ENCODE data around the gene C14orf119. TPM values are rescaled to one million over a fixed set of nuclear protein-coding genes. Genes with fewer than 3 reads are reported as not detected.

Gene C14orf119
- polyA plus RNA-seq, 4 donors: 43.8 to 67.0 (median 64.8) TPM

DNA sequence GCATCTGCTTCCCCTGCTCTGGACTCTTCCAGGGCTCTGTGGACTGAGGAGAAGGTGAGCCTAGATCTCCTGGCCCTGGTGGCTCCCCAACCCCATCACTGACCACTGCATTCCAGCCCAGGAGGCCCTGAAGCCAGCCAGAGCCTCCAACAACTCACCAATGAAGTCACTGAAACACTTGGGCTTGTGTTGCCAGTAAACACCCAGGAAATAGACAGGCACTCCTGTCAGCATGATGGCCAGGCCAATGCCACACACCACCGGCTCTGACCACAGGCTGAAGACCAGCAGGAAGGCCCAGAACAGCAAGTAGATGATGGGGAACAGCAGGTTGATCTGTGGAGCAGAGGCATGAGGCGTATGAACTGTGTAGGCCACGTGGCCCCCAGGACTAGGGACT lies 32.6 kb downstream of the C14orf119 start:
- Histone ChIP-seq H3K27me3 (ENCODE audit: control insufficient read depth in 3 of 3, insufficient read depth in 3 of 3, low read length in 3 of 3) (no peaks in the 10 kb centered on the region), H3K4me3 (ENCODE audit: low read depth in 1 of 3, low read length in 3 of 3) (no peak overlapping the region), H3K4me1 (ENCODE audit: control insufficient read depth in 3 of 3, insufficient read depth in 2 of 3, low read depth in 1 of 3, low read length in 2 of 3) (no peaks in the 10 kb centered on the region), H3K27ac (ENCODE audit: low read depth in 1 of 3, low read length in 2 of 3) (no peak overlapping the region), H3K36me3 (ENCODE audit: control insufficient read depth in 3 of 3, insufficient read depth in 2 of 3, low read depth in 1 of 3, low read length in 3 of 3) (peaks cover 4 to 53% (median 4%) of the 10 kb centered on the region in 3 donors), H3K9me3 (ENCODE audit: control insufficient read depth in 2 of 2, insufficient read depth in 1 of 2, low read depth in 1 of 2, low read length in 1 of 2) (no peaks in the 10 kb centered on the region)
- no peak for FAIRE-seq
- WGBS, 3 donors: 80 to 91% (median 83%) methylated on average over 3 of the region's 3 CpGs
- no peak for DNase-seq

DNA sequence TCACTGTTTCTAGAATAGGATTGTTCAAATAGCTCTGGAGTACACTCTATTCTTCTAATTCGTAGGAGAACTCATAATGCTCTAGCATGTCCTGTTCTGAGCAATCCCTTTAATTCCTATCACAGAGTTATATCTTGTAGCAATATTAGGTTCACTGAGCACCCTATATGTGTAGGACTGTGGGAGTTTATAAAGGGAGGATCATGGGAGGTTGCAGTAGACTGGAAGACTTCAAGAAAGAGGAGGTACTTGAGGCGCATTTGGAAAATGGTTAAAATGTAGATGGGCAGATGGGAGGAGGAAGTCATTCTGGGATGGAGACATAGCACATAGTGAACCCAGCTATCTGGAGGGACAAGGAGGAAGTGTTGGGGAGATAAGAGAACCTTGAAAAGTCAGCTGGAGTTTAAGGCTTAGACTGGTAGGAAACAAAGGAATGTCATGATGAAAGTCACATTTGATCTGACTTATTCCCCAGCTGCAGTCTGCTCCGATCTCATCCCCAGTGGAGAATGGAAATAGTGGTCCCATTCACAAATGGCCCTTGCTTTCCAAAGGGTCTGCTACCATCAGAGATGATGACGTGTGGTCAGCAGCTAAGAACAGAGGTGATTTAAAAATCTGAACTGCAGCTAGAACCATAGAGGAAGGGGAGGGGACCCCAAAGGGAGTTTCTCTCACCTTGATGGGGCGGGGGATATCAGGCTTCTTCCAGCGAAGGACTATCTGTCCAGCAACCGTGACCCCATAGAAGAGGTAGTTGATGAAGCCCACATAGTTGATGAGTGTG lies 33.9 kb downstream of the C14orf119 start:
- H3K4me1 ChIP-seq (ENCODE audit: control insufficient read depth in 3 of 3, insufficient read depth in 2 of 3, low read depth in 1 of 3, low read length in 2 of 3): no peaks in the 10 kb centered on the region
- FAIRE-seq (no peak), DNase-seq (no peak)
- H3K27ac ChIP-seq (ENCODE audit: low read depth in 1 of 3, low read length in 2 of 3): no peak overlapping the region
- no peak overlapping the region for H3K4me3 ChIP-seq (ENCODE audit: low read depth in 1 of 3, low read length in 3 of 3)
- peaks cover 4 to 57% (median 4%) of the 10 kb centered on the region in 3 donors for H3K36me3 ChIP-seq (ENCODE audit: control insufficient read depth in 3 of 3, insufficient read depth in 2 of 3, low read depth in 1 of 3, low read length in 3 of 3)
- H3K9me3 ChIP-seq (ENCODE audit: control insufficient read depth in 2 of 2, insufficient read depth in 1 of 2, low read depth in 1 of 2, low read length in 1 of 2): no peaks in the 10 kb centered on the region
- 85 to 99% (median 94%) methylated on average over 7 of the region's 7 CpGs for WGBS, 3 donors
- no peaks in the 10 kb centered on the region for H3K27me3 ChIP-seq (ENCODE audit: control insufficient read depth in 3 of 3, insufficient read depth in 3 of 3, low read length in 3 of 3)

DNA sequence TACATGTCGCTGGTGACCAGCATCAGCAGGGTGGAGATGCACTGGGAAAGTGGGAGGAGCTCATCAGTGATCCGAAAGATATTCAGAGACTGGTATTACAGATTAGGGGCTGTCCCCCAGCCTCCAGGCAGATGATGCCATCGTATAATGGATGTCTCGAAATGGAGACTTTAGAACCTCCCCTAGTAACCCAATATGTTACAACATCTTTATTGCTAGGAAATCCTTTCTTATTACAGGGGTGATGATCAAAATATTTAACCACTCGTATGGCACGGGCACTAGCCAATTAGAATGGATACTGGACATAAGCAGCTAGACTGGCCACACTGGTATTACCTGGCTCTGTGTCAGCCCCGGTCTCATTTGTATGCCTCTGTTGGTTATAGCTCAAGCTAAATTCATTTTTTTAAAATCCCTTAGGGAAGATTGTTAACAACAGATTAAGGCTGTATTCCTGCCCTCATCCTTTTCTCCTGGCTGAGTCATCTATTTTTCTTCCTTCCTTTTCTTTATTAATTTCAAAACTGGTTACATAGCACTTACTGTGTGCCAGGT lies 34.5 kb downstream of the C14orf119 start:
- FAIRE-seq (no peak), DNase-seq (no peak)
- 90 to 97% (median 93%) methylated on average over 7 of the region's 7 CpGs for WGBS, 3 donors
- no peaks in the 10 kb centered on the region for H3K9me3 ChIP-seq (ENCODE audit: control insufficient read depth in 2 of 2, insufficient read depth in 1 of 2, low read depth in 1 of 2, low read length in 1 of 2)
- H3K4me1 ChIP-seq (ENCODE audit: control insufficient read depth in 3 of 3, insufficient read depth in 2 of 3, low read depth in 1 of 3, low read length in 2 of 3): no peaks in the 10 kb centered on the region
- H3K36me3 ChIP-seq (ENCODE audit: control insufficient read depth in 3 of 3, insufficient read depth in 2 of 3, low read depth in 1 of 3, low read length in 3 of 3): peaks cover 4 to 57% (median 4%) of the 10 kb centered on the region in 3 donors
- no peak overlapping the region for H3K4me3 ChIP-seq (ENCODE audit: low read depth in 1 of 3, low read length in 3 of 3)
- H3K27me3 ChIP-seq (ENCODE audit: control insufficient read depth in 3 of 3, insufficient read depth in 3 of 3, low read length in 3 of 3): no peaks in the 10 kb centered on the region
- no peak overlapping the region for H3K27ac ChIP-seq (ENCODE audit: low read depth in 1 of 3, low read length in 2 of 3)

DNA sequence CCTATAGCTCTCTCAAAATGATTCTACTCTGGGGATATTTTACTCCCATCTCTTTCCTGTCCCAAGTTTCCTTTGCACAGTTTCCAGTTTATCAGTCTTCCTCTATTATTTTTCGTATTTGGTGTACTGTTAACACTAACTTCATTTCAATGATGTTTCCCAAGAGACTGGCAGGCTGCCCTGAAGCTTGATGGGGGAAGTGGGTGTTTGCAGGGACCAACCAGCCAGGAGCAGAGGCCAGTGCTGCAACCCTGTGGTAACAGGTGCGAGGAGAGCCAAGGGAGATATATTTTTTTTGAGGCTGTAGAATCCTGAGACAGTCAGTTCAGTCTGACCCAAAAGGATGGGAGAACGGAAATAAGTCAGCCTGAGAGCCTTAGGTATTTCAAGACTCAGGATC lies 35.6 kb downstream of the C14orf119 start:
- H3K27ac ChIP-seq (ENCODE audit: low read depth in 1 of 3, low read length in 2 of 3): no peak overlapping the region
- H3K36me3 ChIP-seq (ENCODE audit: control insufficient read depth in 3 of 3, insufficient read depth in 2 of 3, low read depth in 1 of 3, low read length in 3 of 3): peaks cover 4 to 52% (median 4%) of the 10 kb centered on the region in 3 donors
- no peaks in the 10 kb centered on the region for H3K9me3 ChIP-seq (ENCODE audit: control insufficient read depth in 2 of 2, insufficient read depth in 1 of 2, low read depth in 1 of 2, low read length in 1 of 2)
- WGBS, 3 donors: 68 to 86% (median 79%) methylated on average over 3 of the region's 3 CpGs
- H3K27me3 ChIP-seq (ENCODE audit: control insufficient read depth in 3 of 3, insufficient read depth in 3 of 3, low read length in 3 of 3): no peaks in the 10 kb centered on the region
- no peak overlapping the region for H3K4me3 ChIP-seq (ENCODE audit: low read depth in 1 of 3, low read length in 3 of 3)
- H3K4me1 ChIP-seq (ENCODE audit: control insufficient read depth in 3 of 3, insufficient read depth in 2 of 3, low read depth in 1 of 3, low read length in 2 of 3): no peaks in the 10 kb centered on the region
- DNase-seq (no peak), FAIRE-seq (no peak)

DNA sequence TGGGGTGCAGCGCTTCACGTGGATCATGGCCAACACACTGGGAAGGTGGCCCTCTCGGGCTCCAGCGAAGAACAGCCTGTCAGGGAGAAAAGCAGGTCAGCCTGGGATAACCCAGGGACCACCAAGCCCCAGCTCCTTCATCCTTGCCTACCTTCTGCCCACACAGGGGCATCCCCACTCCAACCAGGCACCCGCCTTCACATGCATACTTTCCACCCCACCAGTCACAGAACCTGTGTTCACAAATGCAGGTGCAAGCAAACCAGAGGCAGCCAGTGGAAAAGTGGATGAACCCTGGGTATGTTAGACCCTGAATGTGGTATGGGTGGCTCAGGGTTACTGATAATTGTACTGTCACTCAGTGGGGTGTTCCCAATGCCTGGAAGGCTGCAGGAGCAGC lies 36.2 kb downstream of the C14orf119 start:
- no peak overlapping the region for H3K4me3 ChIP-seq (ENCODE audit: low read depth in 1 of 3, low read length in 3 of 3)
- H3K27ac ChIP-seq (ENCODE audit: low read depth in 1 of 3, low read length in 2 of 3): no peak overlapping the region
- no peaks in the 10 kb centered on the region for H3K27me3 ChIP-seq (ENCODE audit: control insufficient read depth in 3 of 3, insufficient read depth in 3 of 3, low read length in 3 of 3)
- no peaks in the 10 kb centered on the region for H3K4me1 ChIP-seq (ENCODE audit: control insufficient read depth in 3 of 3, insufficient read depth in 2 of 3, low read depth in 1 of 3, low read length in 2 of 3)
- FAIRE-seq: no peak
- peaks cover 4 to 51% (median 4%) of the 10 kb centered on the region in 3 donors for H3K36me3 ChIP-seq (ENCODE audit: control insufficient read depth in 3 of 3, insufficient read depth in 2 of 3, low read depth in 1 of 3, low read length in 3 of 3)
- DNase-seq: no peak
- 86 to 94% (median 92%) methylated on average over 4 to 5 of the region's 5 CpGs for WGBS, 3 donors
- H3K9me3 ChIP-seq (ENCODE audit: control insufficient read depth in 2 of 2, insufficient read depth in 1 of 2, low read depth in 1 of 2, low read length in 1 of 2): no peaks in the 10 kb centered on the region

DNA sequence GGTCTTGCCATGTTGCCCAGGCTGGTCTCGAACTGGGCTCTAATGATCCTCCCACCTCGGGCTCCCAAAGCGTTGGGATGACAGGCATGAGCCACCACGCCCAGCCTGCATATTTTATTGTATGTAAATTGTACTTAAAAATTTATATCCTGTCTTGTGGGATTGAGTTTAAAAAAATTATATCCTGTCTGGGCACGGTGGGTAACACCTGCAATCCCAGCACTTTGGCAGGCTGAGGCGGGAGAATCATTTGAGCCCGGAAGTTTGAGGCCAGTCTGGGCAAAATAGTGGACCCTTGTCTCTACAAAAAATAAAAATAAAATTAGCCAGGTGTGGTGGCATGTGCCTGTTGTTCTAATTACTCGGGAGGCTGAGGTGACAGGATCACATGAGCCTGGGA lies 37.7 kb downstream of the C14orf119 start:
- no peaks in the 10 kb centered on the region for H3K4me1 ChIP-seq (ENCODE audit: control insufficient read depth in 3 of 3, insufficient read depth in 2 of 3, low read depth in 1 of 3, low read length in 2 of 3)
- peaks cover 2 to 51% (median 4%) of the 10 kb centered on the region in 3 donors for H3K36me3 ChIP-seq (ENCODE audit: control insufficient read depth in 3 of 3, insufficient read depth in 2 of 3, low read depth in 1 of 3, low read length in 3 of 3)
- no peaks in the 10 kb centered on the region for H3K27me3 ChIP-seq (ENCODE audit: control insufficient read depth in 3 of 3, insufficient read depth in 3 of 3, low read length in 3 of 3)
- no peaks in the 10 kb centered on the region for H3K9me3 ChIP-seq (ENCODE audit: control insufficient read depth in 2 of 2, insufficient read depth in 1 of 2, low read depth in 1 of 2, low read length in 1 of 2)
- FAIRE-seq: no peak
- no peak for DNase-seq
- WGBS, 3 donors: 75 to 86% (median 80%) methylated on average over 8 of the region's 8 CpGs
- H3K4me3 ChIP-seq (ENCODE audit: low read depth in 1 of 3, low read length in 3 of 3): no peak overlapping the region
- H3K27ac ChIP-seq (ENCODE audit: low read depth in 1 of 3, low read length in 2 of 3): no peak overlapping the region

DNA sequence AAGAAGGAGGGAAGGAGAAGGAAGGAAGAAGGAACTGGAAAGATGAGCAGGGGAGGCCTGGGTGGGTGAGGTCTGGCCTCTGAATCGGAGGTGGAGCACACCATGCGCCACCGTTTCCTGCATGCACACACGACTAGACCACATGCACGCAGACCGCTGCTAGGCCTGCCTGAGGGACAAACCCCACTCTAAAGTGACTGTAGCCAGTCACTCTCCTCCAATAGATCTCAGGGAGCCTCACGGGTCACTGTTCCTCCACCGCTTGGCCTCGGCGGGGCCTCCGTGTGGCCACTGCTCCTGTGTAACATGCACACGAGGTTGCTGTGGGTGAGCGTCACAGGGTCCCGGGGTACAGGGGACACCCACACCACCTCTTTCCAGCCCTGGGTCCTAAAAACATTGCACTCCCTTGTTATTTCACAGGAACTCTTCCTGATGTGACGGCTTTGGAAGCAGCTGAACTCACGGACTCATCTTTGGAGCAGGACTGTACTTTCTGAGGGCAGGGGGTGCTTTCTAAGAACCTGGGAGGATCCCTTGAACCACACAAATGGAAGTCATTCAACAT lies 41.3 kb downstream of the C14orf119 start:
- Histone ChIP-seq H3K27me3 (ENCODE audit: control insufficient read depth in 3 of 3, insufficient read depth in 3 of 3, low read length in 3 of 3) (no peaks in the 10 kb centered on the region), H3K4me1 (ENCODE audit: control insufficient read depth in 3 of 3, insufficient read depth in 2 of 3, low read depth in 1 of 3, low read length in 2 of 3) (peaks cover 0 to 9% (median 0%) of the 10 kb centered on the region in 3 donors), H3K36me3 (ENCODE audit: control insufficient read depth in 3 of 3, insufficient read depth in 2 of 3, low read depth in 1 of 3, low read length in 3 of 3) (peaks cover 0 to 61% (median 0%) of the 10 kb centered on the region in 3 donors), H3K9me3 (ENCODE audit: control insufficient read depth in 2 of 2, insufficient read depth in 1 of 2, low read depth in 1 of 2, low read length in 1 of 2) (no peaks in the 10 kb centered on the region), H3K27ac (ENCODE audit: low read depth in 1 of 3, low read length in 2 of 3) (no peak overlapping the region), H3K4me3 (ENCODE audit: low read depth in 1 of 3, low read length in 3 of 3) (no peak overlapping the region)
- DNase-seq (no peak), FAIRE-seq (no peak)
- 91 to 93% (median 92%) methylated on average over 16 of the region's 16 CpGs for WGBS, 3 donors

DNA sequence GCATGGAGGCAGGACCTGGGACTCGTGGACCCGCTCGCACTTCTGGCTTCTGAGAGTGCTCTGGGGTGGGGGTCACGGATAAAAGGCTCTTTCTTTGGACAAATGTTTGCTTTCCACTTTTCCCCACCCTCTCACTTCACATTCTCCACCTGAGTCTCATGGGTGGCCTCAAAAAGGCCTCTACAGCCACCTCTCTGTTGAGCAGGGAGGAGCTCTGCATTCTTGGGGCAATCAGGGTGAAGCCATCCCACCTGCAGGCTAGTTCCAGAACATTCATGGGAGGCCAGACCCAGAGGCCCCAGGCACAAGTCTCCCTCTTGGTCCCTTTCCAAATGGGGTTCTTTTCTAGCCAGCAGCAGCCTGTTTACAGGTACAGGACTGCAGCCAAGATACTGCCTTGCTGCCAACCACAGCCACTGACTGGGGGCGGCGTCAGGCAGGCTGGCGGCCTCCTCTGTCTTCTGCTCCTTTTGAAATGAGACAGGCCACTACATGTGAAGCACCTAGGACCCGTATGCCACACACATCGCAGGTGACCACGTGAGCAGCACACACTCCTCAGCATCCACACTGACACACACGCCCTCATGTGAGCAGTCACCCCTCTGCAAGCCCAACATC lies 42.0 kb downstream of the C14orf119 start:
- WGBS, 3 donors: 86 to 90% (median 89%) methylated on average over 11 of the region's 11 CpGs
- no peak overlapping the region for H3K27ac ChIP-seq (ENCODE audit: low read depth in 1 of 3, low read length in 2 of 3)
- FAIRE-seq: no peak

More for the DNA sequence above, 42.0 kb downstream of the C14orf119 start:
- H3K9me3 ChIP-seq (ENCODE audit: control insufficient read depth in 2 of 2, insufficient read depth in 1 of 2, low read depth in 1 of 2, low read length in 1 of 2): no peaks in the 10 kb centered on the region
- DNase-seq: no peak
- no peaks in the 10 kb centered on the region for H3K27me3 ChIP-seq (ENCODE audit: control insufficient read depth in 3 of 3, insufficient read depth in 3 of 3, low read length in 3 of 3)
- no peak overlapping the region for H3K4me3 ChIP-seq (ENCODE audit: low read depth in 1 of 3, low read length in 3 of 3)
- peaks cover 0 to 9% (median 0%) of the 10 kb centered on the region in 3 donors for H3K4me1 ChIP-seq (ENCODE audit: control insufficient read depth in 3 of 3, insufficient read depth in 2 of 3, low read depth in 1 of 3, low read length in 2 of 3)
- H3K36me3 ChIP-seq (ENCODE audit: control insufficient read depth in 3 of 3, insufficient read depth in 2 of 3, low read depth in 1 of 3, low read length in 3 of 3): peaks cover 0 to 60% (median 0%) of the 10 kb centered on the region in 3 donors
